HG03064 (cell line): Measurements from ENCODE around the gene ZCCHC24.
A peak's percentile ranks its signal among the peaks of the same experiment; 100 is the strongest.

Experiments used
- ATAC-seq: cut with Tn5 transposase; IDR thresholded peaks from one replicate; pipeline ENCODE4 v1.9.1; 2021; ENCODE audit warnings: low read depth; ENCODE audit not compliant: unreplicated experiment

The ZCCHC24 gene

GRCh38 chr10:79402625-79402946 lies 42.8 kb downstream of the ZCCHC24 start:
- ATAC-seq: no peak

- ATAC-seq: no peak
Measured at GRCh38 chr10:79401015-79401921, 44.2 kb downstream of the ZCCHC24 start.

GRCh38 chr10:79400146-79401004 lies 45.0 kb downstream of the ZCCHC24 start:
- ATAC-seq: peak; percentile 86

- ATAC-seq: no peak
Measured at GRCh38 chr10:79399223-79399831, 46.1 kb downstream of the ZCCHC24 start.

GRCh38 chr10:79398642-79399041 lies 46.8 kb downstream of the ZCCHC24 start:
- no peak for ATAC-seq

- ATAC-seq: no peak
Measured at GRCh38 chr10:79397575-79398303, 47.7 kb downstream of the ZCCHC24 start.

- no peak for ATAC-seq
Measured at GRCh38 chr10:79397051-79397450, 48.4 kb downstream of the ZCCHC24 start.

- no peak for ATAC-seq
Measured at GRCh38 chr10:79396520-79396919, 48.9 kb downstream of the ZCCHC24 start.

- ATAC-seq: no peak
Measured at GRCh38 chr10:79394664-79395063, 50.8 kb downstream of the ZCCHC24 start.

GRCh38 chr10:79393924-79394610 lies 51.4 kb downstream of the ZCCHC24 start:
- no peak for ATAC-seq

- ATAC-seq: no peak
Measured at GRCh38 chr10:79393221-79393923, 52.1 kb downstream of the ZCCHC24 start.

- ATAC-seq: no peak
Measured at GRCh38 chr10:79392506-79393176, 52.8 kb downstream of the ZCCHC24 start.

GRCh38 chr10:79392020-79392398 lies 53.4 kb downstream of the ZCCHC24 start:
- ATAC-seq: no peak

GRCh38 chr10:79391231-79392019 lies 54.0 kb downstream of the ZCCHC24 start:
- ATAC-seq: no peak

- ATAC-seq: no peak
Measured at GRCh38 chr10:79390551-79391229, 54.7 kb downstream of the ZCCHC24 start.

- ATAC-seq: no peak
Measured at GRCh38 chr10:79390057-79390456, 55.4 kb downstream of the ZCCHC24 start.
